ENCODE data around the gene FAM167B. TPM values are rescaled to one million over a fixed set of nuclear protein-coding genes. Genes with fewer than 3 reads are reported as not detected.

Gene FAM167B
- polyA plus RNA-seq, 6 donors from 2014 or later: 0.42 TPM; not detected in 5

- Mint-ChIP-seq H3K4me3 (no peak overlapping the region), H3K27ac (peak overlapping the region in 1 of 6 donors; percentile 19), H3K9me3 (no peaks in the 10 kb centered on the region), H3K4me1 (peaks cover 9 to 19% (median 14%) of the 10 kb centered on the region in 3 donors), H3K36me3 (no peaks in the 10 kb centered on the region), H3K27me3 (no peaks in the 10 kb centered on the region)
- DNase-seq (peak; percentile 38), ATAC-seq (ENCODE audit: low read depth in 2 of 2) (peak; percentile 76 to 90)
Measured at GRCh38 chr1:32215629-32216480, 31.2 kb upstream of the FAM167B start.

GRCh38 chr1:32216566-32216965 lies 30.5 kb upstream of the FAM167B start:
- ATAC-seq (ENCODE audit: low read depth in 2 of 2): no peak
- H3K4me3 Mint-ChIP-seq: peak overlapping the region in 1 of 8 donors; percentile 21
- DNase-seq: no peak
- H3K27me3 Mint-ChIP-seq: no peaks in the 10 kb centered on the region
- no peaks in the 10 kb centered on the region for H3K36me3 Mint-ChIP-seq
- H3K27ac Mint-ChIP-seq: no peak overlapping the region
- peaks cover 15 to 26% (median 21%) of the 10 kb centered on the region in 3 donors for H3K4me1 Mint-ChIP-seq
- no peaks in the 10 kb centered on the region for H3K9me3 Mint-ChIP-seq

GRCh38 chr1:32219022-32219421 lies 28.0 kb upstream of the FAM167B start:
- DNase-seq (no peak), ATAC-seq (ENCODE audit: low read depth in 2 of 2) (no peak)
- H3K27me3 Mint-ChIP-seq: no peaks in the 10 kb centered on the region
- H3K9me3 Mint-ChIP-seq: no peaks in the 10 kb centered on the region
- peak overlapping the region in 1 of 8 donors; percentile 99 for H3K4me3 Mint-ChIP-seq
- H3K4me1 Mint-ChIP-seq: peaks cover 27 to 45% (median 45%) of the 10 kb centered on the region in 3 donors
- H3K27ac Mint-ChIP-seq: peak overlapping the region in 3 of 6 donors; percentile 30 to 82 (median 49)
- H3K36me3 Mint-ChIP-seq: no peaks in the 10 kb centered on the region

GRCh38 chr1:32220746-32221580 lies 26.1 kb upstream of the FAM167B start:
- H3K27me3 Mint-ChIP-seq: no peaks in the 10 kb centered on the region
- H3K4me3 Mint-ChIP-seq: peak overlapping the region; percentile 93 to 99 (median 98)
- H3K9me3 Mint-ChIP-seq: no peaks in the 10 kb centered on the region
- peaks cover 29 to 54% (median 39%) of the 10 kb centered on the region in 3 donors for H3K4me1 Mint-ChIP-seq
- peak overlapping the region in 5 of 6 donors; percentile 85 to 99 (median 97) for H3K27ac Mint-ChIP-seq
- peak; percentile 41 to 43 for ATAC-seq (ENCODE audit: low read depth in 2 of 2)
- H3K36me3 Mint-ChIP-seq: peaks cover 0 to 4% of the 10 kb centered on the region in 2 donors
- DNase-seq: no peak

- Mint-ChIP-seq H3K36me3 (peaks cover 0 to 4% of the 10 kb centered on the region in 2 donors), H3K9me3 (no peaks in the 10 kb centered on the region), H3K4me3 (peak overlapping the region; percentile 93 to 99 (median 98)), H3K27me3 (no peaks in the 10 kb centered on the region), H3K27ac (peak overlapping the region in 5 of 6 donors; percentile 52 to 99 (median 99)), H3K4me1 (peaks cover 29 to 54% (median 39%) of the 10 kb centered on the region in 3 donors)
- no peak for DNase-seq
- ATAC-seq (ENCODE audit: low read depth in 2 of 2): no peak
Measured at GRCh38 chr1:32221581-32221979, 25.4 kb upstream of the FAM167B start.

- Mint-ChIP-seq H3K27me3 (no peaks in the 10 kb centered on the region), H3K27ac (peak within 1 kb of the TSS; percentile 97 to 99 (median 99)), H3K4me1 (peaks cover 29 to 54% (median 39%) of the 10 kb centered on the region in 3 donors), H3K9me3 (no peaks in the 10 kb centered on the region), H3K36me3 (peaks cover 0 to 4% of the 10 kb centered on the region in 2 donors), H3K4me3 (peak within 1 kb of the TSS; percentile 93 to 99 (median 98))
- peak; percentile 93 to 94 for ATAC-seq (ENCODE audit: low read depth in 2 of 2)
- peak; percentile 88 for DNase-seq
Measured at GRCh38 chr1:32221980-32222755, 24.9 kb upstream of the FAM167B start, which contains the start of the genes EIF3I and TMEM234. Gene EIF3I (plus strand): TSS chr1:32222407. CDS start chr1:32222442, 35 bp downstream. Gene TMEM234 (minus strand): TSS chr1:32222353. CDS start chr1:32222322, 31 bp downstream.

GRCh38 chr1:32223683-32224082 lies 23.3 kb upstream of the FAM167B start:
- peak overlapping the region; percentile 54 to 99 (median 85) for H3K27ac Mint-ChIP-seq
- peaks cover 4 to 12% of the 10 kb centered on the region in 2 donors for H3K36me3 Mint-ChIP-seq
- peak overlapping the region; percentile 60 to 99 (median 98) for H3K4me3 Mint-ChIP-seq
- no peaks in the 10 kb centered on the region for H3K27me3 Mint-ChIP-seq
- no peak for DNase-seq
- peaks cover 34 to 55% (median 47%) of the 10 kb centered on the region in 3 donors for H3K4me1 Mint-ChIP-seq
- no peak for ATAC-seq (ENCODE audit: low read depth in 2 of 2)
- no peaks in the 10 kb centered on the region for H3K9me3 Mint-ChIP-seq

- DNase-seq (no peak), ATAC-seq (ENCODE audit: low read depth in 2 of 2) (no peak)
- peak overlapping the region in 5 of 6 donors; percentile 66 to 97 (median 75) for H3K27ac Mint-ChIP-seq
- peaks cover 4 to 16% of the 10 kb centered on the region in 2 donors for H3K36me3 Mint-ChIP-seq
- H3K4me1 Mint-ChIP-seq: peaks cover 34 to 55% (median 47%) of the 10 kb centered on the region in 3 donors
- H3K4me3 Mint-ChIP-seq: peak overlapping the region; percentile 60 to 99 (median 98)
- no peaks in the 10 kb centered on the region for H3K27me3 Mint-ChIP-seq
- no peaks in the 10 kb centered on the region for H3K9me3 Mint-ChIP-seq
Measured at GRCh38 chr1:32224285-32224684, 22.7 kb upstream of the FAM167B start.

- peak overlapping the region in 2 of 6 donors; percentile 23 to 78 for H3K27ac Mint-ChIP-seq
- H3K4me1 Mint-ChIP-seq: peaks cover 12 to 18% (median 15%) of the 10 kb centered on the region in 3 donors
- ATAC-seq (ENCODE audit: low read depth in 2 of 2): no peak
- DNase-seq: no peak
- no peaks in the 10 kb centered on the region for H3K9me3 Mint-ChIP-seq
- H3K4me3 Mint-ChIP-seq: peak overlapping the region in 1 of 8 donors; percentile 18
- no peaks in the 10 kb centered on the region for H3K27me3 Mint-ChIP-seq
- H3K36me3 Mint-ChIP-seq: peaks cover 4 to 26% of the 10 kb centered on the region in 2 donors
Measured at GRCh38 chr1:32228771-32229170, 18.3 kb upstream of the FAM167B start.

GRCh38 chr1:32231843-32232432 lies 15.1 kb upstream of the FAM167B start:
- DNase-seq (no peak), ATAC-seq (ENCODE audit: low read depth in 2 of 2) (no peak)
- Mint-ChIP-seq H3K36me3 (peaks cover 0 to 26% of the 10 kb centered on the region in 2 donors), H3K9me3 (no peaks in the 10 kb centered on the region), H3K4me3 (peak overlapping the region in 1 of 8 donors; percentile 3), H3K27me3 (no peaks in the 10 kb centered on the region), H3K27ac (peak overlapping the region in 3 of 6 donors; percentile 16 to 52 (median 29)), H3K4me1 (peaks cover 6 to 10% (median 8%) of the 10 kb centered on the region in 3 donors)

GRCh38 chr1:32232558-32233304 lies 14.3 kb upstream of the FAM167B start:
- H3K36me3 Mint-ChIP-seq: peaks cover 0 to 23% of the 10 kb centered on the region in 2 donors
- ATAC-seq (ENCODE audit: low read depth in 2 of 2) (no peak), DNase-seq (no peak)
- H3K4me3 Mint-ChIP-seq: peak overlapping the region in 1 of 8 donors; percentile 3
- H3K27me3 Mint-ChIP-seq: no peaks in the 10 kb centered on the region
- peak overlapping the region in 3 of 6 donors; percentile 8 to 52 (median 47) for H3K27ac Mint-ChIP-seq
- H3K4me1 Mint-ChIP-seq: peaks cover 3 to 5% (median 4%) of the 10 kb centered on the region in 3 donors
- no peaks in the 10 kb centered on the region for H3K9me3 Mint-ChIP-seq

All from naive B cell (primary cell).